HepG2 (cell line): Measurements from ENCODE around the gene DDX17. TPM values are rescaled to one million over a fixed set of nuclear protein-coding genes. Genes with fewer than 3 reads are reported as not detected.

Experiments used
- ATAC-seq: fragments of 200-7000 bp; cut with Tn5 transposase; 3 replicates; pipeline ENCODE4 v1.9.1; 2020; ENCODE audit warnings: mild to moderate bottlenecking, moderate library complexity
- BruUV-seq: library from RNA; stranded (reverse); fragments of 400-500 nt; replicated peaks from 2 replicates; lab custom pipeline; 2021; lab: Mats Ljungman, UMichigan
- CTCF ChIA-PET: fragments of 300-600 bp; formaldehyde crosslinking; extraction: SDS; loops from one replicate; lab custom pipeline; 2021; ENCODE audit warnings: low total read pairs, inconsistent platforms, low intra/inter-chr PET ratio; lab: Yijun Ruan, JAX
- POLR2A ChIA-PET: fragments of 350-600 bp; sonication (Branson Sonifier 250); formaldehyde crosslinking; loops from one replicate; lab custom pipeline; 2020; ENCODE audit warnings: antibody characterized with exemption, inconsistent platforms; lab: Yijun Ruan, JAX
- DNase-seq: peaks from one replicate; pipeline ENCODE4 v3.0.0-alpha.2; 2015; ENCODE audit warnings: low spot score
- FAIRE-seq: peaks from 3 replicates; lab custom pipeline; 2011; peaks lifted over from hg19 to GRCh38; lab: Jason Lieb, UNC
- H2AFZ ChIP-seq: one replicate; pipeline ENCODE4 v1.6.1; 2011; ENCODE audit warnings: low read length, inconsistent platforms
- H3K27ac ChIP-seq: fragments of 300-600 bp; 3 replicates; pipeline ENCODE4 v1.8.0; 2011; ENCODE audit warnings: mixed run types, mild to moderate bottlenecking, mixed read lengths, low read length, inconsistent platforms; ENCODE audit not compliant: insufficient read depth; ENCODE audit errors: extremely low read length
- H3K27me3 ChIP-seq, 2 experiments: fragments of 200-600 bp in 1 of 2; 2 replicates in 1 of 2; 3 replicates in 1 of 2; pipeline versions ENCODE4 v1.6.0 to v1.8.0; 2011; ENCODE audit warnings: low read length in 2 of 2, mild to moderate bottlenecking in 2 of 2, moderate library complexity in 2 of 2, inconsistent platforms in 1 of 2; ENCODE audit not compliant: insufficient read depth in 2 of 2, control insufficient read depth in 1 of 2
- H3K36me3 ChIP-seq, 2 experiments: fragments of 200-600 bp in 1 of 2; replicated peaks in 1 of 2; 2 replicates in 1 of 2; 3 replicates in 1 of 2; pipeline versions ENCODE4 v1.5.1 to v1.8.0; 2011; ENCODE audit warnings: low read length in 2 of 2, inconsistent platforms in 1 of 2; ENCODE audit not compliant: insufficient read depth in 2 of 2, control insufficient read depth in 1 of 2
- H3K4me1 ChIP-seq: 2 replicates; pipeline ENCODE4 v1.5.1; 2012; ENCODE audit warnings: low read length, inconsistent platforms; ENCODE audit not compliant: insufficient read depth
- H3K4me2 ChIP-seq: 2 replicates; pipeline ENCODE4 v1.6.0; 2011; ENCODE audit warnings: low read depth, low read length, inconsistent platforms
- H3K4me3 ChIP-seq, 3 experiments: fragments of 200-600 bp in 1 of 3; sonication (generic), shearing (Covaris generic) in 1 of 3; replicated peaks in 1 of 3; 2 replicates each; pipeline ENCODE4 v1.5.1; 2011 to 2016; ENCODE audit warnings: low read length in 3 of 3, inconsistent platforms in 2 of 3, low read depth in 2 of 3, mild to moderate bottlenecking in 2 of 3, control low read depth in 1 of 3, mixed read lengths in 1 of 3; ENCODE audit not compliant: insufficient read depth in 1 of 3
- H3K79me2 ChIP-seq: one replicate; pipeline ENCODE4 v1.6.1; 2011; ENCODE audit warnings: low read length, inconsistent platforms; ENCODE audit not compliant: insufficient read depth
- H3K9ac ChIP-seq: 2 replicates; pipeline ENCODE4 v1.6.0; 2011; ENCODE audit warnings: mild to moderate bottlenecking, low read depth, low read length, inconsistent platforms; ENCODE audit not compliant: insufficient read depth
- H3K9me3 ChIP-seq: 2 replicates; pipeline ENCODE4 v1.5.1; 2012; ENCODE audit warnings: mild to moderate bottlenecking, low read length
- H4K20me1 ChIP-seq: 2 replicates; pipeline ENCODE4 v1.6.0; 2011; ENCODE audit warnings: inconsistent platforms, mild to moderate bottlenecking, low read length, moderate library complexity; ENCODE audit not compliant: insufficient read depth
- GLI4 ChIP-seq: sonication (generic); formaldehyde crosslinking; IDR thresholded peaks from 2 replicates; pipeline ENCODE4 v1.5.1; 2020; ENCODE audit warnings: missing genetic modification reagents, mild to moderate bottlenecking, moderate library complexity, borderline replicate concordance
- HDAC1 ChIP-seq: sonication (generic); formaldehyde crosslinking; IDR thresholded peaks from 2 replicates; pipeline ENCODE4 v1.5.1; 2020; ENCODE audit warnings: mild to moderate bottlenecking, missing genetic modification reagents
- ISX ChIP-seq: sonication (generic); formaldehyde crosslinking; conservative IDR thresholded peaks from 2 replicates; pipeline ENCODE4 v1.5.0; 2020; ENCODE audit warnings: missing genetic modification reagents
- TRAFD1 ChIP-seq: sonication (generic); formaldehyde crosslinking; IDR thresholded peaks from 2 replicates; pipeline ENCODE4 v1.5.1; 2020; ENCODE audit warnings: missing genetic modification reagents, mild to moderate bottlenecking, borderline replicate concordance
- ZMYM3 ChIP-seq: sonication (generic); formaldehyde crosslinking; IDR thresholded peaks from 2 replicates; pipeline ENCODE4 v1.5.1; 2020; ENCODE audit warnings: mild to moderate bottlenecking, missing genetic modification reagents
- ZNF629 ChIP-seq: sonication (generic); formaldehyde crosslinking; conservative IDR thresholded peaks from 2 replicates; pipeline ENCODE4 v1.5.0; 2020; ENCODE audit warnings: missing genetic modification reagents
- WGBS: methylation state at CpG from one replicate; pipeline ENCODE4 v1.1.6; 2017; ENCODE audit warnings: low lambda C conversion rate; 5-methylcytosine and 5-hydroxymethylcytosine counted together
- in situ Hi-C: cut with HindIII; loops from 2 replicates; pipeline ENCODE4 v1.10.0; 2017; ENCODE audit warnings: low pct_unique_long_range_greater_than_20kb; ENCODE audit not compliant: extremely low pct_ligation_motif_present
- intact Hi-C: fragments of 100-400 bp; cut with micrococcal nuclease; formaldehyde crosslinking; loops from one replicate; pipeline ENCODE4 v1.10.0; 2022; ENCODE audit not compliant: unreplicated experiment
- polyA plus RNA-seq, 8 experiments: library from polyadenylated mRNA; depleted of rRNA in 3 of 8; stranded (reverse) in 7 of 8; unstranded in 1 of 8; fragments of >200 nt; fragmentation: Illumina TruSeq in 4 of 8; extraction: Trizol in 4 of 8; gene quantifications; 2 replicates each; pipeline versions ENCODE4 v1.2.1 to v1.2.3, GENCODE V29; 2011 to 2016; ENCODE audit warnings: low read depth in 4 of 8, missing spikeins in 1 of 8, mixed read lengths in 1 of 8; ENCODE audit not compliant: insufficient read depth in 1 of 8
- total RNA-seq, 5 experiments: library from RNA; depleted of rRNA; stranded (reverse); fragments of >200 nt; fragmentation: Illumina TruSeq; extraction: Trizol; gene quantifications; 2 replicates each; pipeline ENCODE4 v1.2.3, GENCODE V29; 2016; ENCODE audit warnings: low read depth in 1 of 5

Gene DDX17
- total and polyA plus RNA-seq, 2 of the 13 experiments (the other 11 are each of a cell fraction or from before 2014, with no cell fraction given): 238 to 344 TPM

- H2AFZ ChIP-seq: no peak overlapping the region
- ATAC-seq (no peak), DNase-seq (no peak), FAIRE-seq (no peak)
- BruUV-seq: no TSS peak
- H3K79me2 ChIP-seq: no peaks in the 10 kb centered on the region
- H3K27me3 ChIP-seq: peaks cover 0 to 27% of the 10 kb centered on the region in 2 experiments; a peak in 3 of 5 replicates
- no peak overlapping the region for H3K27ac ChIP-seq
- 41% methylated on average over 10 of the region's 10 CpGs for WGBS
- no peaks in the 10 kb centered on the region for H4K20me1 ChIP-seq
- intact Hi-C loops (loop anchor here (5.0 kb wide), 1 partner anchor 42 kb away; the partner anchor contains the start of gene DDX17), in situ Hi-C loops (no loop called here)
- CTCF ChIA-PET: no interaction called here
- no peaks in the 10 kb centered on the region for H3K9me3 ChIP-seq
- peaks cover 81% of the 10 kb centered on the region for H3K4me1 ChIP-seq
- peak overlapping the region; percentile 11; the same call in 1 of the 2 replicates for H3K4me2 ChIP-seq
- no peak overlapping the region for H3K4me3 ChIP-seq
- no peak overlapping the region for H3K9ac ChIP-seq
- no peaks in the 10 kb centered on the region for H3K36me3 ChIP-seq
- TF ChIP-seq TRAFD1 (CRISPR knock-in tag) (no peak), ZNF629 (CRISPR knock-in tag) (peak; percentile 96), HDAC1 (0 out of 2 replicates have a peak, but pooled peaks have one; percentile 11), ZMYM3 (peak; percentile 85), GLI4 (CRISPR knock-in tag) (0 out of 2 replicates have a peak, but pooled peaks have one; percentile 19), ISX (no peak)
- POLR2A ChIA-PET: no interaction called here
Observed at GRCh38 chr22:38464992-38465672, 41.0 kb downstream of the DDX17 start.
